ENCODE results near the gene PRR20G. TPM values are rescaled to one million over a fixed set of nuclear protein-coding genes. Genes with fewer than 3 reads are reported as not detected.

Gene PRR20G
- polyA plus RNA-seq, 1 donor from 2014 or later, result not detected

DNA sequence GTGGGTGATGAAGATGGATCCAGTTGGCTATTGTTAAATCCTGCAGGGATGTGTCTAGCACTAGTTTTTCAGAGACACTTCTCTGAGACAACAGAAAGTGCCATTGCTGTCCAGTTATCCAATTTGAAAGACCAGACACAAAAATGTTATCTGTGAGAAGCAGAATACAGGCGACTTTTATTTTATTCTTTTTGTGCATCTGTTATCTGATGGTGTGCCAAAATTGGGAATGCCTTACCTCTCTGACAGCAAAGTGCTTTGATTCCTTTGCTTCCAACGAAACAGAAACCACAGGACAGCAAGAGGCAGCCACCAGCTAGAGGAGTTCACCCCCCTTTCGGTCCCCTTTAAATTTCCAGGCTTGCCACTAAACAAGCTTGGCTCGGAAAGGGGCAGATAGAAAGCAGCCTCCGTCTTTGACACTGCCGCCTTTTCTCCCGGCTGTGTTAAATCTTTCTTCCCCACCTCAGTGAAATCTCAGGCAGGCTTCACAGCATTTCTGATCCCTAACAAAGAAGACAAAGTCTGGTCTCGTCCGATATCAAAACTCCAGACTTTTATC is 17.7 kb upstream of the PRR20G start:
- no peak for TF ChIP-seq RAD21 (conservative IDR thresholded peaks at IDR 0.05)
- TF ChIP-seq SMC3 (conservative IDR thresholded peaks at IDR 0.05; ENCODE audit: poor library complexity), result no peak
- TF ChIP-seq MXI1 (conservative IDR thresholded peaks at IDR 0.05; ENCODE audit: poor library complexity, severe bottlenecking), result no peak
- TF ChIP-seq, protein P1, sequence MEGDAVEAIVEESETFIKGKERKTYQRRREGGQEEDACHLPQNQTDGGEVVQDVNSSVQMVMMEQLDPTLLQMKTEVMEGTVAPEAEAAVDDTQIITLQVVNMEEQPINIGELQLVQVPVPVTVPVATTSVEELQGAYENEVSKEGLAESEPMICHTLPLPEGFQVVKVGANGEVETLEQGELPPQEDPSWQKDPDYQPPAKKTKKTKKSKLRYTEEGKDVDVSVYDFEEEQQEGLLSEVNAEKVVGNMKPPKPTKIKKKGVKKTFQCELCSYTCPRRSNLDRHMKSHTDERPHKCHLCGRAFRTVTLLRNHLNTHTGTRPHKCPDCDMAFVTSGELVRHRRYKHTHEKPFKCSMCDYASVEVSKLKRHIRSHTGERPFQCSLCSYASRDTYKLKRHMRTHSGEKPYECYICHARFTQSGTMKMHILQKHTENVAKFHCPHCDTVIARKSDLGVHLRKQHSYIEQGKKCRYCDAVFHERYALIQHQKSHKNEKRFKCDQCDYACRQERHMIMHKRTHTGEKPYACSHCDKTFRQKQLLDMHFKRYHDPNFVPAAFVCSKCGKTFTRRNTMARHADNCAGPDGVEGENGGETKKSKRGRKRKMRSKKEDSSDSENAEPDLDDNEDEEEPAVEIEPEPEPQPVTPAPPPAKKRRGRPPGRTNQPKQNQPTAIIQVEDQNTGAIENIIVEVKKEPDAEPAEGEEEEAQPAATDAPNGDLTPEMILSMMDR (IDR thresholded peaks at IDR 0.05; ENCODE audit: poor library complexity, severe bottlenecking), result no peak
- no peak for TF ChIP-seq EZH2 (IDR thresholded peaks at IDR 0.05; ENCODE audit: borderline replicate concordance, insufficient read depth, low read length, poor library complexity, severe bottlenecking)
- no peak for TF ChIP-seq TAF1 (IDR thresholded peaks at IDR 0.05; ENCODE audit: low read depth)
- TF ChIP-seq, protein P2, sequence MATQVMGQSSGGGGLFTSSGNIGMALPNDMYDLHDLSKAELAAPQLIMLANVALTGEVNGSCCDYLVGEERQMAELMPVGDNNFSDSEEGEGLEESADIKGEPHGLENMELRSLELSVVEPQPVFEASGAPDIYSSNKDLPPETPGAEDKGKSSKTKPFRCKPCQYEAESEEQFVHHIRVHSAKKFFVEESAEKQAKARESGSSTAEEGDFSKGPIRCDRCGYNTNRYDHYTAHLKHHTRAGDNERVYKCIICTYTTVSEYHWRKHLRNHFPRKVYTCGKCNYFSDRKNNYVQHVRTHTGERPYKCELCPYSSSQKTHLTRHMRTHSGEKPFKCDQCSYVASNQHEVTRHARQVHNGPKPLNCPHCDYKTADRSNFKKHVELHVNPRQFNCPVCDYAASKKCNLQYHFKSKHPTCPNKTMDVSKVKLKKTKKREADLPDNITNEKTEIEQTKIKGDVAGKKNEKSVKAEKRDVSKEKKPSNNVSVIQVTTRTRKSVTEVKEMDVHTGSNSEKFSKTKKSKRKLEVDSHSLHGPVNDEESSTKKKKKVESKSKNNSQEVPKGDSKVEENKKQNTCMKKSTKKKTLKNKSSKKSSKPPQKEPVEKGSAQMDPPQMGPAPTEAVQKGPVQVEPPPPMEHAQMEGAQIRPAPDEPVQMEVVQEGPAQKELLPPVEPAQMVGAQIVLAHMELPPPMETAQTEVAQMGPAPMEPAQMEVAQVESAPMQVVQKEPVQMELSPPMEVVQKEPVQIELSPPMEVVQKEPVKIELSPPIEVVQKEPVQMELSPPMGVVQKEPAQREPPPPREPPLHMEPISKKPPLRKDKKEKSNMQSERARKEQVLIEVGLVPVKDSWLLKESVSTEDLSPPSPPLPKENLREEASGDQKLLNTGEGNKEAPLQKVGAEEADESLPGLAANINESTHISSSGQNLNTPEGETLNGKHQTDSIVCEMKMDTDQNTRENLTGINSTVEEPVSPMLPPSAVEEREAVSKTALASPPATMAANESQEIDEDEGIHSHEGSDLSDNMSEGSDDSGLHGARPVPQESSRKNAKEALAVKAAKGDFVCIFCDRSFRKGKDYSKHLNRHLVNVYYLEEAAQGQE (IDR thresholded peaks at IDR 0.05; ENCODE audit: borderline replicate concordance), result no peak
- no peak for TF ChIP-seq POLR2AphosphoS5 (IDR thresholded peaks at IDR 0.05)
- no peak for TF ChIP-seq EP300 (conservative IDR thresholded peaks at IDR 0.05; ENCODE audit: poor library complexity, severe bottlenecking)
- H3K9ac ChIP-seq (ENCODE audit: low read length), result no peak overlapping the region
- H3K36me3 ChIP-seq (ENCODE audit: insufficient read depth, low read length), result no peaks in the 10 kb centered on the region
- no peak overlapping the region for H3K27ac ChIP-seq (ENCODE audit: low read length)
- no peaks in the 10 kb centered on the region for H3K79me2 ChIP-seq (replicated peaks; ENCODE audit: insufficient read depth, low read length)
- H3F3A ChIP-seq (ENCODE audit: insufficient read depth, low read length, poor library complexity, severe bottlenecking), result no peaks in the 10 kb centered on the region
- H3K9me2 ChIP-seq (ENCODE audit: insufficient read depth, low read length), result no peaks in the 10 kb centered on the region
- peaks cover 5% of the 10 kb centered on the region for H3K27me3 ChIP-seq (ENCODE audit: insufficient read depth, low read depth, low read length)
- H3K4me3 ChIP-seq (ENCODE audit: low read length), result no peak overlapping the region
- H4K20me1 ChIP-seq (ENCODE audit: insufficient read depth), result no peaks in the 10 kb centered on the region
- no peak overlapping the region for H3K4me2 ChIP-seq (ENCODE audit: low read length)
- H2AFZ ChIP-seq (ENCODE audit: low read depth, low read length), result no peak overlapping the region
- peaks cover 5% of the 10 kb centered on the region for H3K9me3 ChIP-seq (ENCODE audit: low read length)

DNA sequence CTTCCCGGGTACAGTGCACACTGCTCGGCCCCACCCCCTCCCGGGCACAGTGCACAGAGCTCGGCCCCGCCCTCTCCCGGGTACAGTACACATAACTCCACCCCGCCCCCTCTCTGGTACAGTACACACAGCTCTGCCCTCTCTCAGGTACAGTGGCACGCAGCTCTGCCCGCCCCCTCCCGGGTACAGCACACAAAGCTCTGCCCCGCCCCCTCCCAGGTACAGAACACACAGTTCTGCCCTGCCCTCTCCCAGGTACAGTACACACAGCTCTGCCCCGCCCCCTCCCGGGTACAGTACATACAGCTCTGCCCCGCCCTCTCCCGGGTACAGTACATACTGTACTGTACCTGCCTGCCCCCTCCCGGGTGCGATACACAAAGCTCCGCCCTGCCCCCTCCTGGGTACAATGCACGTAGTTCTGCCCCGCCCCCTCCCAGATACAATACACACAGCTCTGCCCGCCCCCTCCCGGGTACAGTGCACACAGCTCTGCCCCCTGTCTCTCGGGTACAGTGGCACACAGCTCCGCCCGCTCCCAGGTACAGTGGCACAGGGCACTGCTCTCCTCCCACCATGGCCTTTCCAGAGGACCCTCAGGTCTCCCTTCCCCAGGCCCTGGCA is 16.4 kb upstream of the PRR20G start:
- Histone ChIP-seq H3K4me2 (ENCODE audit: low read length) (no peak overlapping the region), H3K4me3 (ENCODE audit: low read length) (no peak overlapping the region), H2AFZ (ENCODE audit: low read depth, low read length) (no peak overlapping the region), H3K27ac (ENCODE audit: low read length) (no peak overlapping the region), H3K27me3 (ENCODE audit: insufficient read depth, low read depth, low read length) (peaks cover 5% of the 10 kb centered on the region), H3K9me2 (ENCODE audit: insufficient read depth, low read length) (no peaks in the 10 kb centered on the region), H3K9ac (ENCODE audit: low read length) (no peak overlapping the region), H3K9me3 (ENCODE audit: low read length) (peaks cover 5% of the 10 kb centered on the region), H3F3A (ENCODE audit: insufficient read depth, low read length, poor library complexity, severe bottlenecking) (no peaks in the 10 kb centered on the region), H3K36me3 (ENCODE audit: insufficient read depth, low read length) (no peaks in the 10 kb centered on the region), H4K20me1 (ENCODE audit: insufficient read depth) (no peaks in the 10 kb centered on the region), H3K79me2 (replicated peaks; ENCODE audit: insufficient read depth, low read length) (no peaks in the 10 kb centered on the region)
- TF ChIP-seq POLR2AphosphoS5 (IDR thresholded peaks at IDR 0.05) (no peak), RAD21 (conservative IDR thresholded peaks at IDR 0.05) (no peak), SMC3 (conservative IDR thresholded peaks at IDR 0.05; ENCODE audit: poor library complexity) (no peak), TAF1 (IDR thresholded peaks at IDR 0.05; ENCODE audit: low read depth) (no peak), EP300 (conservative IDR thresholded peaks at IDR 0.05; ENCODE audit: poor library complexity, severe bottlenecking) (no peak), MXI1 (conservative IDR thresholded peaks at IDR 0.05; ENCODE audit: poor library complexity, severe bottlenecking) (no peak)
- TF ChIP-seq, protein P1 (IDR thresholded peaks at IDR 0.05; ENCODE audit: poor library complexity, severe bottlenecking), result no peak

Data from neural cell (in vitro differentiated cells).